ENCODE data around the gene SMIM13. TPM values are rescaled to one million over a fixed set of nuclear protein-coding genes. Genes with fewer than 3 reads are reported as not detected.

SMIM13 gene
- polyA plus RNA-seq, 1 donor (not counting 4 experiments of a cell fraction or from before 2014, with no cell fraction given) = 7.7 TPM

- TF ChIP-seq EZH2 (IDR thresholded peaks at IDR 0.05; ENCODE audit: low read length) (no peak), CTCF (optimal IDR thresholded peaks at IDR 0.05 in 1 of 3, IDR thresholded peaks at IDR 0.05 in 1 of 3, conservative IDR thresholded peaks at IDR 0.05 in 1 of 3; ENCODE audit: extremely low read depth in 1 of 3, insufficient read depth in 2 of 3, low read length in 3 of 3) (no peak)
- dilution Hi-C loops (cut with MboI; ENCODE audit: extremely low pct_ligation_motif_present, low sequenced_read_pairs) = no loop called here
- Histone ChIP-seq H3K27me3 (ENCODE audit: control insufficient read depth, extremely low read depth, insufficient read depth, low read length) (no peaks in the 10 kb centered on the region), H3K27ac (ENCODE audit: control insufficient read depth, insufficient read depth, low read length) (no peak overlapping the region), H3K4me3 (ENCODE audit: control insufficient read depth in 2 of 3, extremely low read depth in 1 of 3, insufficient read depth in 2 of 3, low read depth in 1 of 3, low read length in 3 of 3) (no peak overlapping the region), H4K20me1 (ENCODE audit: control insufficient read depth, extremely low read depth, insufficient read depth, low read length) (no peaks in the 10 kb centered on the region), H3K4me1 (ENCODE audit: control insufficient read depth, extremely low read depth, insufficient read depth, low read length) (no peaks in the 10 kb centered on the region), H3K4me2 (ENCODE audit: control insufficient read depth, extremely low read depth, insufficient read depth, low read depth, low read length) (no peak overlapping the region), H3K9ac (ENCODE audit: control insufficient read depth, extremely low read depth, insufficient read depth, low read length) (no peak overlapping the region), H3K9me1 (ENCODE audit: control insufficient read depth, extremely low read depth, insufficient read depth, low read length) (no peaks in the 10 kb centered on the region), H3K79me2 (ENCODE audit: control insufficient read depth, insufficient read depth, low read length) (no peaks in the 10 kb centered on the region), H3K9me3 (ENCODE audit: control insufficient read depth, low read depth, low read length) (no peaks in the 10 kb centered on the region), H2AFZ (ENCODE audit: control insufficient read depth, low read length) (no peak overlapping the region), H3K36me3 (ENCODE audit: control insufficient read depth in 2 of 2, extremely low read depth in 1 of 2, insufficient read depth in 2 of 2, low read length in 2 of 2) (peaks cover 0 to 2% of the 10 kb centered on the region in 2 experiments)
- DNase-seq (ENCODE audit: low read depth, low spot score) (no peak), FAIRE-seq (no peak)
Measured at GRCh38 chr6:11185204-11185842, 91.7 kb downstream of the SMIM13 start.

- no peak for FAIRE-seq
- Histone ChIP-seq H3K9me1 (ENCODE audit: control insufficient read depth, extremely low read depth, insufficient read depth, low read length) (no peaks in the 10 kb centered on the region), H3K79me2 (ENCODE audit: control insufficient read depth, insufficient read depth, low read length) (no peaks in the 10 kb centered on the region), H3K4me1 (ENCODE audit: control insufficient read depth, extremely low read depth, insufficient read depth, low read length) (no peaks in the 10 kb centered on the region), H3K4me3 (ENCODE audit: control insufficient read depth in 2 of 3, extremely low read depth in 1 of 3, insufficient read depth in 2 of 3, low read depth in 1 of 3, low read length in 3 of 3) (no peak overlapping the region), H3K9me3 (ENCODE audit: control insufficient read depth, low read depth, low read length) (no peaks in the 10 kb centered on the region), H3K27ac (ENCODE audit: control insufficient read depth, insufficient read depth, low read length) (no peak overlapping the region), H2AFZ (ENCODE audit: control insufficient read depth, low read length) (no peak overlapping the region), H4K20me1 (ENCODE audit: control insufficient read depth, extremely low read depth, insufficient read depth, low read length) (no peaks in the 10 kb centered on the region), H3K4me2 (ENCODE audit: control insufficient read depth, extremely low read depth, insufficient read depth, low read depth, low read length) (no peak overlapping the region), H3K9ac (ENCODE audit: control insufficient read depth, extremely low read depth, insufficient read depth, low read length) (no peak overlapping the region), H3K27me3 (ENCODE audit: control insufficient read depth, extremely low read depth, insufficient read depth, low read length) (no peaks in the 10 kb centered on the region), H3K36me3 (ENCODE audit: control insufficient read depth in 2 of 2, extremely low read depth in 1 of 2, insufficient read depth in 2 of 2, low read length in 2 of 2) (peaks cover 0 to 4% of the 10 kb centered on the region in 2 experiments)
- TF ChIP-seq CTCF (optimal IDR thresholded peaks at IDR 0.05 in 1 of 3, IDR thresholded peaks at IDR 0.05 in 1 of 3, conservative IDR thresholded peaks at IDR 0.05 in 1 of 3; ENCODE audit: extremely low read depth in 1 of 3, insufficient read depth in 2 of 3, low read length in 3 of 3) = no peak
- no peak for TF ChIP-seq EZH2 (IDR thresholded peaks at IDR 0.05; ENCODE audit: low read length)
- dilution Hi-C loops (cut with MboI; ENCODE audit: extremely low pct_ligation_motif_present, low sequenced_read_pairs) = no loop called here
- DNase-seq (ENCODE audit: low read depth, low spot score) = no peak
Measured at GRCh38 chr6:11187301-11187700, 93.7 kb downstream of the SMIM13 start.

Small RNA genes lying within 50 kb of the gene (small RNA-seq; reads per million reads assigned to genes)
- gene AL136139.1 (ENCODE audit: insufficient read length in 3 of 3, low read depth in 3 of 3, low replicate concordance in 1 of 3) = 0 reads per million in 3 experiments

Other genes starting within 250 kb of the SMIM13 start
- gene GCM2, start 211.8 kb upstream of the SMIM13 start, polyA plus RNA-seq = not detected in 3 replicates
- gene SYCP2L, start 206.8 kb upstream of the SMIM13 start, polyA plus RNA-seq = 0.44 to 1.3 TPM (median 0.76 TPM) in 3 replicates
- gene ELOVL2, start 49.5 kb upstream of the SMIM13 start, polyA plus RNA-seq = 0.04 to 0.10 TPM (median 0.05 TPM) in 3 replicates
- not detected in 3 replicates for gene ERVFRD-1, start 17.9 kb downstream of the SMIM13 start, polyA plus RNA-seq
- 3.3 to 4.3 TPM (median 4.1 TPM) in 3 replicates for gene NEDD9, start 138.8 kb downstream of the SMIM13 start, polyA plus RNA-seq

Measured in keratinocyte (primary cell).